HEK293 (cell line): ENCODE results near the gene PEX11G.

Source experiments
- CTCF ChIP-seq: fragments of 450-650 bp; formaldehyde crosslinking; IDR thresholded peaks from 2 replicates; pipeline ENCODE4 v1.5.1; 2016; ENCODE audit warnings: missing biosample characterization, missing genetic modification characterization
- ELK4 ChIP-seq: IDR thresholded peaks from 2 replicates; pipeline ENCODE4 v1.6.1; 2011; ENCODE audit warnings: mild to moderate bottlenecking, low read depth, low read length, borderline replicate concordance
- GLI2 ChIP-seq: fragments of 450-650 bp; formaldehyde crosslinking; IDR thresholded peaks from 2 replicates; pipeline ENCODE4; 2017; ENCODE audit warnings: missing biosample characterization, missing genetic modification characterization, low read depth, borderline replicate concordance
- RBAK ChIP-seq: fragments of 450-650 bp; formaldehyde crosslinking; IDR thresholded peaks from 2 replicates; pipeline ENCODE4 v1.5.1; 2016; ENCODE audit warnings: missing biosample characterization, missing genetic modification characterization
- REPIN1 ChIP-seq: fragments of 450-650 bp; formaldehyde crosslinking; IDR thresholded peaks from 2 replicates; pipeline ENCODE4 v1.5.1; 2017; ENCODE audit warnings: missing biosample characterization, missing genetic modification characterization, low read depth
- REST ChIP-seq: fragments of 450-650 bp; formaldehyde crosslinking; IDR thresholded peaks from 2 replicates; pipeline ENCODE4 v1.5.1; 2016; ENCODE audit warnings: missing biosample characterization, missing genetic modification characterization
- YY1 ChIP-seq: fragments of 450-650 bp; formaldehyde crosslinking; IDR thresholded peaks from 2 replicates; pipeline ENCODE4 v1.5.1; 2018; ENCODE audit warnings: missing biosample characterization, missing genetic modification characterization
- ZBTB26 ChIP-seq: fragments of 450-650 bp; formaldehyde crosslinking; optimal IDR thresholded peaks from 2 replicates; pipeline ENCODE3; 2016; ENCODE audit warnings: missing biosample characterization, mild to moderate bottlenecking, missing genetic modification characterization
- ZNF24 ChIP-seq: fragments of 450-650 bp; formaldehyde crosslinking; IDR thresholded peaks from 2 replicates; pipeline ENCODE4 v1.5.1; 2016; ENCODE audit warnings: missing biosample characterization, missing genetic modification characterization
- ZNF311 ChIP-seq: fragments of 450-650 bp; formaldehyde crosslinking; IDR thresholded peaks from 2 replicates; pipeline ENCODE4 v1.5.1; 2017; ENCODE audit warnings: missing biosample characterization, missing genetic modification characterization, borderline replicate concordance
- ZNF501 ChIP-seq: fragments of 450-650 bp; formaldehyde crosslinking; IDR thresholded peaks from 2 replicates; pipeline ENCODE4 v1.5.1; 2016; ENCODE audit warnings: missing biosample characterization, missing genetic modification characterization
- ZNF518A ChIP-seq: fragments of 450-650 bp; formaldehyde crosslinking; conservative IDR thresholded peaks from 2 replicates; pipeline ENCODE4 v1.5.1; 2016; ENCODE audit warnings: low read depth, missing biosample characterization, missing genetic modification characterization
- ZNF623 ChIP-seq: fragments of 450-650 bp; formaldehyde crosslinking; IDR thresholded peaks from 2 replicates; pipeline ENCODE4 v1.5.1; 2016; ENCODE audit warnings: missing biosample characterization, missing genetic modification characterization
- ZNF785 ChIP-seq: fragments of 450-650 bp; formaldehyde crosslinking; IDR thresholded peaks from 2 replicates; pipeline ENCODE4 v1.5.1; 2016; ENCODE audit warnings: missing biosample characterization, missing genetic modification characterization

GRCh38 chr19:7527516-7528191 is 38.8 kb upstream of the PEX11G start:
- no peak for TF ChIP-seq REST (tag by site-specific recombination)
- no peak for TF ChIP-seq RBAK
- TF ChIP-seq CTCF (tag by site-specific recombination), result no peak
- TF ChIP-seq ELK4, result no peak
- no peak for TF ChIP-seq ZBTB26 (tag by site-specific recombination)
- TF ChIP-seq ZNF311 (tag by site-specific recombination), result no peak
- no peak for TF ChIP-seq YY1 (tag by site-specific recombination)
- TF ChIP-seq REPIN1, result no peak
- no peak for TF ChIP-seq ZNF501 (tag by site-specific recombination)
- no peak for TF ChIP-seq ZNF518A (tag by site-specific recombination)
- no peak for TF ChIP-seq ZNF24
- TF ChIP-seq ZNF785 (tag by site-specific recombination), result no peak
- TF ChIP-seq ZNF623 (tag by site-specific recombination), result no peak
- no peak for TF ChIP-seq GLI2 (tag by site-specific recombination)
